A673 (cell line): Measurements from ENCODE around the gene CADPS2. TPM values are rescaled to one million over a fixed set of nuclear protein-coding genes. Genes with fewer than 3 reads are reported as not detected.

ENCODE experiments used
- BruUV-seq: library from RNA; stranded (reverse); fragments of 400-500 nt; replicated peaks from 2 replicates; lab custom pipeline; 2021; lab: Mats Ljungman, UMichigan
- CTCF ChIA-PET: fragments of 300-600 bp; sonication (Branson Sonifier 250); formaldehyde crosslinking; loops from one replicate; lab custom pipeline; 2022; ENCODE audit warnings: antibody characterized with exemption; lab: Charles Lee
- POLR2A ChIA-PET: fragments of 300-600 bp; sonication (Branson Sonifier 250); formaldehyde crosslinking; loops from one replicate; lab custom pipeline; 2022; ENCODE audit warnings: antibody characterized with exemption; ENCODE audit not compliant: low non-redundant PET; lab: Charles Lee
- DNase-seq: peaks from one replicate; pipeline ENCODE4 v3.0.0-alpha.2; 2015; ENCODE audit warnings: low spot score
- H3K27ac ChIP-seq: fragments of 200-600 bp; sonication (generic); 2 replicates; pipeline ENCODE4 v1.5.1; 2016; ENCODE audit warnings: mixed run types, low read depth, mild to moderate bottlenecking, mixed read lengths, antibody characterized with exemption, low read length; ENCODE audit not compliant: poor library complexity, severe bottlenecking
- H3K27me3 ChIP-seq: fragments of 200-600 bp; sonication (generic); replicated peaks from 2 replicates; pipeline ENCODE4 v1.6.1; 2017; ENCODE audit warnings: mixed run types, low read depth, mild to moderate bottlenecking, mixed read lengths, antibody characterized with exemption, low read length; ENCODE audit not compliant: insufficient read depth, poor library complexity
- H3K36me3 ChIP-seq: fragments of 200-600 bp; sonication (generic); 2 replicates; pipeline ENCODE4 v1.6.1; 2016; ENCODE audit warnings: mixed run types, mild to moderate bottlenecking, mixed read lengths, antibody characterized with exemption, low read length; ENCODE audit not compliant: insufficient read depth, poor library complexity, severe bottlenecking
- H3K4me1 ChIP-seq: fragments of 200-600 bp; sonication (generic); 2 replicates; pipeline ENCODE4 v1.6.1; 2017; ENCODE audit warnings: mixed run types, mild to moderate bottlenecking, mixed read lengths, antibody characterized with exemption, low read length; ENCODE audit not compliant: insufficient read depth, poor library complexity, severe bottlenecking
- H3K4me3 ChIP-seq: fragments of 200-600 bp; sonication (generic); 2 replicates; pipeline ENCODE4 v1.5.1; 2016; ENCODE audit warnings: low read depth, mixed run types, mild to moderate bottlenecking, mixed read lengths, low read length; ENCODE audit not compliant: poor library complexity, severe bottlenecking
- H3K9me3 ChIP-seq: fragments of 200-600 bp; sonication (generic); 2 replicates; pipeline ENCODE4 v1.6.1; 2016; ENCODE audit warnings: mixed run types, low read depth, mild to moderate bottlenecking, mixed read lengths, antibody characterized with exemption, low read length; ENCODE audit not compliant: poor library complexity, severe bottlenecking
- EZH2 ChIP-seq: fragments of 200-600 bp; sonication (generic); IDR thresholded peaks from 2 replicates; pipeline ENCODE4 v1.6.1; 2017; ENCODE audit warnings: borderline replicate concordance, low read depth, mild to moderate bottlenecking, mixed read lengths, antibody characterized with exemption, low read length; ENCODE audit not compliant: poor library complexity, severe bottlenecking
- intact Hi-C: fragments of 100-400 bp; cut with micrococcal nuclease; formaldehyde crosslinking; loops from one replicate; pipeline ENCODE4 v1.10.0; 2022; ENCODE audit not compliant: unreplicated experiment
- total RNA-seq: library from RNA; stranded (reverse); gene quantifications from 2 replicates; pipeline ENCODE4 v1.2.3, GENCODE V29; 2021
- TF ChIP-seq, protein P1 (sequence below): fragments of 300-800, 200-600 bp; sonication (generic); conservative IDR thresholded peaks from 2 replicates; pipeline ENCODE4 v1.5.1; 2017; ENCODE audit warnings: low read depth, mild to moderate bottlenecking, antibody characterized with exemption, low read length, moderate library complexity, mixed read lengths

Gene CADPS2
- total RNA-seq, 1 experiment from 2014 or later: 81.3 TPM

- Histone ChIP-seq H3K4me1 (no peaks in the 10 kb centered on the region), H3K4me3 (no peak overlapping the region), H3K36me3 (no peaks in the 10 kb centered on the region), H3K9me3 (no peaks in the 10 kb centered on the region), H3K27ac (no peak overlapping the region), H3K27me3 (no peaks in the 10 kb centered on the region)
- DNase-seq: no peak
- intact Hi-C loops: no loop called here
- TF ChIP-seq, protein P1, sequence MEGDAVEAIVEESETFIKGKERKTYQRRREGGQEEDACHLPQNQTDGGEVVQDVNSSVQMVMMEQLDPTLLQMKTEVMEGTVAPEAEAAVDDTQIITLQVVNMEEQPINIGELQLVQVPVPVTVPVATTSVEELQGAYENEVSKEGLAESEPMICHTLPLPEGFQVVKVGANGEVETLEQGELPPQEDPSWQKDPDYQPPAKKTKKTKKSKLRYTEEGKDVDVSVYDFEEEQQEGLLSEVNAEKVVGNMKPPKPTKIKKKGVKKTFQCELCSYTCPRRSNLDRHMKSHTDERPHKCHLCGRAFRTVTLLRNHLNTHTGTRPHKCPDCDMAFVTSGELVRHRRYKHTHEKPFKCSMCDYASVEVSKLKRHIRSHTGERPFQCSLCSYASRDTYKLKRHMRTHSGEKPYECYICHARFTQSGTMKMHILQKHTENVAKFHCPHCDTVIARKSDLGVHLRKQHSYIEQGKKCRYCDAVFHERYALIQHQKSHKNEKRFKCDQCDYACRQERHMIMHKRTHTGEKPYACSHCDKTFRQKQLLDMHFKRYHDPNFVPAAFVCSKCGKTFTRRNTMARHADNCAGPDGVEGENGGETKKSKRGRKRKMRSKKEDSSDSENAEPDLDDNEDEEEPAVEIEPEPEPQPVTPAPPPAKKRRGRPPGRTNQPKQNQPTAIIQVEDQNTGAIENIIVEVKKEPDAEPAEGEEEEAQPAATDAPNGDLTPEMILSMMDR: no peak
- TF ChIP-seq EZH2: no peak
- BruUV-seq: no TSS peak
- ChIA-PET POLR2A (no interaction called here), CTCF (no interaction called here)
Observed at GRCh38 chr7:122492007-122492406, 394.3 kb downstream of the CADPS2 start.

DNA sequence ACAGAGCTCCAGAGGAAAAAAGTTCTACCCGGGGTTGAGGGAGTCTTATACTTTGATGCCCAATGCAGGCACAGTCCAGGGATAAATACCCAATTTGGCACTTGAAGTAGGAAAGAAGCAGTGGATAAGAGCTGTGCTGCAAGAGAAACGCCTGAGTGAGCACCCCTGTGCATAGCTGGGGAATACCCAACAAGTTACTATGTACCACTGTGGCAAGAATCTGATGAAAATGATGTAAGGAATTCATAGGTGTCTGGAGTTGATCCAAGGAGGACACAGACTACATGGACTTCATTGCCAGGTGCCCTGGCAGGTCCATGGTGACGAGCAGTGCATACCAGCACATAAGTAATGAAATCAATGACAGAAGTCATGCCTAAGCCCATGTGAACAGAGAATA, 398.0 kb downstream of the CADPS2 start:
- ChIA-PET CTCF (no interaction called here), POLR2A (no interaction called here)
- no peak for DNase-seq
- Histone ChIP-seq H3K36me3 (no peaks in the 10 kb centered on the region), H3K9me3 (no peaks in the 10 kb centered on the region), H3K27ac (no peak overlapping the region), H3K4me3 (no peak overlapping the region), H3K27me3 (no peaks in the 10 kb centered on the region), H3K4me1 (no peaks in the 10 kb centered on the region)
- no TSS peak for BruUV-seq
- intact Hi-C loops: no loop called here
- TF ChIP-seq, protein P1: no peak
- TF ChIP-seq EZH2: no peak

GRCh38 chr7:122487131-122487530, 399.1 kb downstream of the CADPS2 start:
- Histone ChIP-seq H3K9me3 (no peaks in the 10 kb centered on the region), H3K36me3 (no peaks in the 10 kb centered on the region), H3K4me3 (no peak overlapping the region), H3K27me3 (no peaks in the 10 kb centered on the region), H3K27ac (no peak overlapping the region), H3K4me1 (no peaks in the 10 kb centered on the region)
- ChIA-PET CTCF (no interaction called here), POLR2A (no interaction called here)
- intact Hi-C loops: no loop called here
- DNase-seq: no peak
- TF ChIP-seq, protein P1: no peak
- TF ChIP-seq EZH2: no peak
- BruUV-seq: no TSS peak
